HepG2 (cell line): ENCODE results near the gene SPDYE4. TPM values are rescaled to one million over a fixed set of nuclear protein-coding genes. Genes with fewer than 3 reads are reported as not detected.

Source experiments
- ATAC-seq: fragments of 200-7000 bp; cut with Tn5 transposase; 3 replicates; pipeline ENCODE4 v1.9.1; 2020; ENCODE audit warnings: mild to moderate bottlenecking, moderate library complexity
- BruUV-seq: library from RNA; stranded (reverse); fragments of 400-500 nt; replicated peaks from 2 replicates; lab custom pipeline; 2021; lab: Mats Ljungman, UMichigan
- CTCF ChIA-PET: fragments of 300-600 bp; formaldehyde crosslinking; extraction: SDS; loops from one replicate; lab custom pipeline; 2021; ENCODE audit warnings: low total read pairs, inconsistent platforms, low intra/inter-chr PET ratio; lab: Yijun Ruan, JAX
- POLR2A ChIA-PET: fragments of 350-600 bp; sonication (Branson Sonifier 250); formaldehyde crosslinking; loops from one replicate; lab custom pipeline; 2020; ENCODE audit warnings: antibody characterized with exemption, inconsistent platforms; lab: Yijun Ruan, JAX
- DNase-seq: peaks from one replicate; pipeline ENCODE4 v3.0.0-alpha.2; 2015; ENCODE audit warnings: low spot score
- FAIRE-seq: peaks from 3 replicates; lab custom pipeline; 2011; peaks lifted over from hg19 to GRCh38; lab: Jason Lieb, UNC
- H2AFZ ChIP-seq: one replicate; pipeline ENCODE4 v1.6.1; 2011; ENCODE audit warnings: low read length, inconsistent platforms
- H3K27ac ChIP-seq: fragments of 300-600 bp; 3 replicates; pipeline ENCODE4 v1.8.0; 2011; ENCODE audit warnings: mixed run types, mild to moderate bottlenecking, mixed read lengths, low read length, inconsistent platforms; ENCODE audit not compliant: insufficient read depth; ENCODE audit errors: extremely low read length
- H3K27me3 ChIP-seq, 2 experiments: fragments of 200-600 bp in 1 of 2; 2 replicates in 1 of 2; 3 replicates in 1 of 2; pipeline versions ENCODE4 v1.6.0 to v1.8.0; 2011; ENCODE audit warnings: low read length in 2 of 2, mild to moderate bottlenecking in 2 of 2, moderate library complexity in 2 of 2, inconsistent platforms in 1 of 2; ENCODE audit not compliant: insufficient read depth in 2 of 2, control insufficient read depth in 1 of 2
- H3K36me3 ChIP-seq, 2 experiments: fragments of 200-600 bp in 1 of 2; replicated peaks in 1 of 2; 2 replicates in 1 of 2; 3 replicates in 1 of 2; pipeline versions ENCODE4 v1.5.1 to v1.8.0; 2011; ENCODE audit warnings: low read length in 2 of 2, inconsistent platforms in 1 of 2; ENCODE audit not compliant: insufficient read depth in 2 of 2, control insufficient read depth in 1 of 2
- H3K4me1 ChIP-seq: 2 replicates; pipeline ENCODE4 v1.5.1; 2012; ENCODE audit warnings: low read length, inconsistent platforms; ENCODE audit not compliant: insufficient read depth
- H3K4me2 ChIP-seq: 2 replicates; pipeline ENCODE4 v1.6.0; 2011; ENCODE audit warnings: low read depth, low read length, inconsistent platforms
- H3K4me3 ChIP-seq, 3 experiments: fragments of 200-600 bp in 1 of 3; sonication (generic), shearing (Covaris generic) in 1 of 3; replicated peaks in 1 of 3; 2 replicates each; pipeline ENCODE4 v1.5.1; 2011 to 2016; ENCODE audit warnings: low read length in 3 of 3, inconsistent platforms in 2 of 3, low read depth in 2 of 3, mild to moderate bottlenecking in 2 of 3, control low read depth in 1 of 3, mixed read lengths in 1 of 3; ENCODE audit not compliant: insufficient read depth in 1 of 3
- H3K79me2 ChIP-seq: one replicate; pipeline ENCODE4 v1.6.1; 2011; ENCODE audit warnings: low read length, inconsistent platforms; ENCODE audit not compliant: insufficient read depth
- H3K9ac ChIP-seq: 2 replicates; pipeline ENCODE4 v1.6.0; 2011; ENCODE audit warnings: mild to moderate bottlenecking, low read depth, low read length, inconsistent platforms; ENCODE audit not compliant: insufficient read depth
- H3K9me3 ChIP-seq: 2 replicates; pipeline ENCODE4 v1.5.1; 2012; ENCODE audit warnings: mild to moderate bottlenecking, low read length
- H4K20me1 ChIP-seq: 2 replicates; pipeline ENCODE4 v1.6.0; 2011; ENCODE audit warnings: inconsistent platforms, mild to moderate bottlenecking, low read length, moderate library complexity; ENCODE audit not compliant: insufficient read depth
- ERF ChIP-seq: IDR thresholded peaks from 2 replicates; pipeline ENCODE4 v1.6.1; 2018; ENCODE audit warnings: missing biosample characterization, missing genetic modification reagents
- FOXM1 ChIP-seq: sonication (generic); formaldehyde crosslinking; IDR thresholded peaks from 2 replicates; pipeline ENCODE4 v1.5.0; 2020; ENCODE audit warnings: missing genetic modification reagents
- PHF8 ChIP-seq: sonication (generic); formaldehyde crosslinking; IDR thresholded peaks from 2 replicates; pipeline ENCODE4 v1.5.0; 2020; ENCODE audit warnings: missing genetic modification reagents
- ZFP36 ChIP-seq: fragments of 150-350 bp; IDR thresholded peaks from 2 replicates; pipeline ENCODE4 v1.6.1; 2018; ENCODE audit warnings: borderline replicate concordance, low read length, low read depth; ENCODE audit not compliant: partially characterized antibody
- ZFP36L2 ChIP-seq: sonication (generic); formaldehyde crosslinking; IDR thresholded peaks from 2 replicates; pipeline ENCODE4 v1.4.0; 2020; ENCODE audit warnings: missing genetic modification reagents
- ZFP37 ChIP-seq: sonication (generic); formaldehyde crosslinking; IDR thresholded peaks from 2 replicates; pipeline ENCODE4 v1.4.0; 2020; ENCODE audit warnings: missing genetic modification reagents, borderline replicate concordance
- ZNF468 ChIP-seq: sonication (generic); formaldehyde crosslinking; IDR thresholded peaks from 2 replicates; pipeline ENCODE4 v1.8.0; 2022; ENCODE audit warnings: mild to moderate bottlenecking, moderate library complexity, missing genetic modification reagents
- ZNF556 ChIP-seq: sonication (generic); formaldehyde crosslinking; IDR thresholded peaks from 2 replicates; pipeline ENCODE4 v1.4.0; 2020; ENCODE audit warnings: mild to moderate bottlenecking, missing genetic modification reagents, borderline replicate concordance
- ZNF746 ChIP-seq: sonication (generic); formaldehyde crosslinking; IDR thresholded peaks from 2 replicates; pipeline ENCODE4 v1.8.0; 2022; ENCODE audit warnings: mild to moderate bottlenecking, missing genetic modification reagents
- ZNF75D ChIP-seq: sonication (generic); formaldehyde crosslinking; IDR thresholded peaks from 2 replicates; pipeline ENCODE4 v1.8.1; 2023; ENCODE audit warnings: missing genetic modification reagents, mild to moderate bottlenecking, borderline replicate concordance
- WGBS: methylation state at CpG from one replicate; pipeline ENCODE4 v1.1.6; 2017; ENCODE audit warnings: low lambda C conversion rate; 5-methylcytosine and 5-hydroxymethylcytosine counted together
- in situ Hi-C: cut with HindIII; loops from 2 replicates; pipeline ENCODE4 v1.10.0; 2017; ENCODE audit warnings: low pct_unique_long_range_greater_than_20kb; ENCODE audit not compliant: extremely low pct_ligation_motif_present
- intact Hi-C: fragments of 100-400 bp; cut with micrococcal nuclease; formaldehyde crosslinking; loops from one replicate; pipeline ENCODE4 v1.10.0; 2022; ENCODE audit not compliant: unreplicated experiment
- polyA plus RNA-seq, 8 experiments: library from polyadenylated mRNA; depleted of rRNA in 3 of 8; stranded (reverse) in 7 of 8; unstranded in 1 of 8; fragments of >200 nt; fragmentation: Illumina TruSeq in 4 of 8; extraction: Trizol in 4 of 8; gene quantifications; 2 replicates each; pipeline versions ENCODE4 v1.2.1 to v1.2.3, GENCODE V29; 2011 to 2016; ENCODE audit warnings: low read depth in 4 of 8, missing spikeins in 1 of 8, mixed read lengths in 1 of 8; ENCODE audit not compliant: insufficient read depth in 1 of 8
- total RNA-seq, 5 experiments: library from RNA; depleted of rRNA; stranded (reverse); fragments of >200 nt; fragmentation: Illumina TruSeq; extraction: Trizol; gene quantifications; 2 replicates each; pipeline ENCODE4 v1.2.3, GENCODE V29; 2016; ENCODE audit warnings: low read depth in 1 of 5
- TF ChIP-seq, protein P1 (sequence below): sonication (generic); formaldehyde crosslinking; IDR thresholded peaks from 2 replicates; pipeline ENCODE4 v1.5.0; 2020; ENCODE audit warnings: missing genetic modification reagents
- TF ChIP-seq, protein P2 (sequence below): sonication (generic); formaldehyde crosslinking; IDR thresholded peaks from 2 replicates; pipeline ENCODE4 v1.4.0; 2020; ENCODE audit warnings: missing genetic modification reagents

Gene SPDYE4
- total and polyA plus RNA-seq, 2 of the 13 experiments (the other 11 are each of a cell fraction or from before 2014, with no cell fraction given) = not detected

DNA sequence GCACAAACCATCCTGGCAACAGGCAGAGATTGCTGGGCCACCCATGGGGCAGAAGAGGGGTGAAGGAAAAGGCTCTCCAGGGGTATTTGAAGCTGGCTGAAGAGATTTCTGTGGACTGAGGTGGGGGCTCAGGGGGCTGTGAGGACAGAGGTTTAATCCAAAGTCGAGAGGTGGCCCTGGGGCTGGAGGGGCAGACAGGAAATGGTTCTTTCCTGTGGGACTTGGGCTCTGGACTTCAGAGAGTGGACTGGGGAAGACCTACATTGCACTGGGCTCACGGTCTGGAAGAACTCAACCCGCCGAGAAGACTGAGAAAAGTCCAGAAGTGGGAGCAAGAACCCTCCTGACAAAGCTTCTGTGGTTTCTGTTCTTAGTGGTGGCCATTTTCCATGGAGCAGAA, 16.6 kb downstream of the SPDYE4 start:
- Histone ChIP-seq H3K27ac (no peak overlapping the region), H3K9me3 (no peaks in the 10 kb centered on the region), H4K20me1 (no peaks in the 10 kb centered on the region), H3K36me3 (no peaks in the 10 kb centered on the region), H2AFZ (no peak overlapping the region), H3K4me2 (no peak overlapping the region), H3K79me2 (no peaks in the 10 kb centered on the region), H3K4me3 (no peak overlapping the region), H3K4me1 (0 out of 2 replicates have a peak, but pooled peaks cover 6% of the 10 kb centered on the region), H3K27me3 (peaks cover 1 to 19% of the 10 kb centered on the region in 2 experiments), H3K9ac (no peak overlapping the region)
- ChIA-PET CTCF (no interaction called here), POLR2A (no interaction called here)
- BruUV-seq = no TSS peak
- TF ChIP-seq ERF (CRISPR knock-in tag) (no peak), ZFP36 (no peak)
- WGBS = 25% methylated on average over 3 of the region's 4 CpGs
- ATAC-seq (no peak), DNase-seq (no peak), FAIRE-seq (no peak)
- intact Hi-C loops = no loop called here
- in situ Hi-C loops = loop anchor here (10.0 kb wide), 2 partner anchors 167 to 337 kb away; no protein-coding TSS in a partner anchor

DNA sequence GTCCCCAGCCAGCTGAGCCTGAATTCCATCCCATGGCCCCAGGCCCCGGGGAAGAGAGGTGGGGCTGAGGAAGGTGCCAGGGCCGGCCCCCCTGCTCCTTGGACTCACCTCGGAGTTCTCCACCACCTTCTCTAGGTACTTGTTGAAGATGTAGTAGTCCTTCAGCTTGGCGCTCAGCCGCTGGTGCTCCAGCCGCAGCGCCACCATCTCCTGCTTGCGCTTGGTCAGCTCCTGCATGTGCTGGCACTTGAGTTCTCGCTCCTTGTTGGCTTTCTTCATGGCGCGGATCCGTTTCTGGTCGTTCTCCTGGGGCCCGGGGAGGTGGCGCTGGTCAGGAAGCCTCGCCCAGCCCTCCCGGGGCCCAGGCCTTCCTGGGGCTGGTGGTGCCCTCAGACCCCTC, 17.0 kb downstream of the SPDYE4 start:
- H3K27ac ChIP-seq = no peak overlapping the region
- H4K20me1 ChIP-seq = no peaks in the 10 kb centered on the region
- H3K4me3 ChIP-seq = no peak overlapping the region
- peaks cover 1 to 17% of the 10 kb centered on the region in 2 experiments for H3K27me3 ChIP-seq
- DNase-seq = no peak
- no peaks in the 10 kb centered on the region for H3K36me3 ChIP-seq
- no peaks in the 10 kb centered on the region for H3K79me2 ChIP-seq
- H3K4me2 ChIP-seq = no peak overlapping the region
- WGBS = 67% methylated on average over 17 of the region's 17 CpGs
- no peak overlapping the region for H3K9ac ChIP-seq
- 0 out of 2 replicates have a peak, but pooled peaks cover 5% of the 10 kb centered on the region for H3K4me1 ChIP-seq
- POLR2A ChIA-PET = no interaction called here
- no peaks in the 10 kb centered on the region for H3K9me3 ChIP-seq
- FAIRE-seq = no peak
- in situ Hi-C loops = loop anchor here (10.0 kb wide), 2 partner anchors 167 to 337 kb away; no protein-coding TSS in a partner anchor
- no peak for TF ChIP-seq ZNF746
- TF ChIP-seq ZNF468 (CRISPR knock-in tag) = no peak
- no peak for TF ChIP-seq PHF8
- TF ChIP-seq, protein P1, sequence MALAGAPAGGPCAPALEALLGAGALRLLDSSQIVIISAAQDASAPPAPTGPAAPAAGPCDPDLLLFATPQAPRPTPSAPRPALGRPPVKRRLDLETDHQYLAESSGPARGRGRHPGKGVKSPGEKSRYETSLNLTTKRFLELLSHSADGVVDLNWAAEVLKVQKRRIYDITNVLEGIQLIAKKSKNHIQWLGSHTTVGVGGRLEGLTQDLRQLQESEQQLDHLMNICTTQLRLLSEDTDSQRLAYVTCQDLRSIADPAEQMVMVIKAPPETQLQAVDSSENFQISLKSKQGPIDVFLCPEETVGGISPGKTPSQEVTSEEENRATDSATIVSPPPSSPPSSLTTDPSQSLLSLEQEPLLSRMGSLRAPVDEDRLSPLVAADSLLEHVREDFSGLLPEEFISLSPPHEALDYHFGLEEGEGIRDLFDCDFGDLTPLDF (CRISPR knock-in tag) = no peak
- TF ChIP-seq ZNF75D (CRISPR knock-in tag) = no peak
- no peak for TF ChIP-seq FOXM1
- TF ChIP-seq, protein P2, sequence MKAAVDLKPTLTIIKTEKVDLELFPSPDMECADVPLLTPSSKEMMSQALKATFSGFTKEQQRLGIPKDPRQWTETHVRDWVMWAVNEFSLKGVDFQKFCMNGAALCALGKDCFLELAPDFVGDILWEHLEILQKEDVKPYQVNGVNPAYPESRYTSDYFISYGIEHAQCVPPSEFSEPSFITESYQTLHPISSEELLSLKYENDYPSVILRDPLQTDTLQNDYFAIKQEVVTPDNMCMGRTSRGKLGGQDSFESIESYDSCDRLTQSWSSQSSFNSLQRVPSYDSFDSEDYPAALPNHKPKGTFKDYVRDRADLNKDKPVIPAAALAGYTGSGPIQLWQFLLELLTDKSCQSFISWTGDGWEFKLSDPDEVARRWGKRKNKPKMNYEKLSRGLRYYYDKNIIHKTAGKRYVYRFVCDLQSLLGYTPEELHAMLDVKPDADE (CRISPR knock-in tag) = no peak
- no peak for TF ChIP-seq ZFP37
- TF ChIP-seq ZFP36L2 (CRISPR knock-in tag) = no peak
- no peak for TF ChIP-seq ZNF556 (CRISPR knock-in tag)
- CTCF ChIA-PET = no interaction called here
- no peak for ATAC-seq
- no peak overlapping the region for H2AFZ ChIP-seq
- no TSS peak for BruUV-seq
- intact Hi-C loops = no loop called here
